GM12878 (cell line): Measurements from ENCODE around the gene KRTAP9-1. TPM values are rescaled to one million over a fixed set of nuclear protein-coding genes. Genes with fewer than 3 reads are reported as not detected.

Experiments used
- polyA plus RNA-seq, 11 experiments: library from polyadenylated mRNA; depleted of rRNA in 4 of 11; unstranded in 6 of 11; stranded (reverse) in 5 of 11; fragments of >200 nt; fragmentation: Nextera tagmentation in 4 of 11; fragmentation: Illumina TruSeq in 1 of 11; extraction: Ambion mirVana in 4 of 11; extraction: Trizol in 1 of 11; gene quantifications; 1 replicate in 1 of 11; 2 replicates in 10 of 11; pipeline versions ENCODE4 v1.2.1 to v1.2.3, GENCODE V29; 2011 to 2016; ENCODE audit warnings: inconsistent platforms in 2 of 11, missing spikeins in 2 of 11, low read depth in 1 of 11
- small RNA-seq: library from RNA; depleted of rRNA; stranded (forward); fragments of <200 nt; gene quantifications from one replicate; pipeline ENCODE3, GENCODE V24; 2014
- total RNA-seq, 4 experiments: library from RNA; depleted of rRNA in 3 of 4; stranded (reverse); fragments of >200 nt in 3 of 4; fragmentation: Illumina TruSeq in 1 of 4; extraction: Trizol in 1 of 4; gene quantifications; 2 replicates each; pipeline versions ENCODE4 v1.2.1 to v1.2.3, GENCODE V29; 2013 to 2021

Gene KRTAP9-1
- total and polyA plus RNA-seq, 10 of the 15 experiments (the other 5 are each of a cell fraction or from before 2014, with no cell fraction given): not detected

Small RNA genes lying within 50 kb of the gene (small RNA-seq; reads per million reads assigned to genes)
- gene KRTAP4-17P: not detected

Other genes with a start within 250 kb of the KRTAP9-1 start
Only the 7 nearest of the 40 such genes appear.
- gene KRTAP4-5, start 40.1 kb upstream of the KRTAP9-1 start, total RNA-seq (2014; rRNA removed): not detected in 2 replicates
- gene KRTAP4-5, start 40.1 kb upstream of the KRTAP9-1 start, total RNA-seq (2014; rRNA removed; fragmentation: Illumina TruSeq; extraction: Trizol): not detected in 2 replicates
- gene KRTAP4-5, start 40.1 kb upstream of the KRTAP9-1 start, total RNA-seq (2021): not detected in 2 replicates
- gene KRTAP4-5, start 40.1 kb upstream of the KRTAP9-1 start, polyA plus RNA-seq (2011; rRNA removed): not detected in 2 replicates
- not detected in 2 replicates for gene KRTAP4-5, start 40.1 kb upstream of the KRTAP9-1 start, polyA plus RNA-seq (2014; fragmentation: Illumina TruSeq; extraction: Trizol)
- not detected for gene KRTAP4-5, start 40.1 kb upstream of the KRTAP9-1 start, polyA plus RNA-seq (2014; fragmentation: Nextera tagmentation; extraction: Ambion mirVana)
- not detected in 2 replicates for gene KRTAP4-5, start 40.1 kb upstream of the KRTAP9-1 start, polyA plus RNA-seq (2014; rRNA removed)
- gene KRTAP4-5, start 40.1 kb upstream of the KRTAP9-1 start, polyA plus RNA-seq (2016; fragmentation: Nextera tagmentation; extraction: Ambion mirVana): not detected
- gene KRTAP4-4, start 29.1 kb upstream of the KRTAP9-1 start, total RNA-seq (2014; rRNA removed): not detected in 2 replicates
- gene KRTAP4-4, start 29.1 kb upstream of the KRTAP9-1 start, total RNA-seq (2014; rRNA removed; fragmentation: Illumina TruSeq; extraction: Trizol): not detected in 2 replicates
- not detected in 2 replicates for gene KRTAP4-4, start 29.1 kb upstream of the KRTAP9-1 start, total RNA-seq (2021)
- not detected in 2 replicates for gene KRTAP4-4, start 29.1 kb upstream of the KRTAP9-1 start, polyA plus RNA-seq (2011; rRNA removed)
- gene KRTAP4-4, start 29.1 kb upstream of the KRTAP9-1 start, polyA plus RNA-seq (2014; fragmentation: Illumina TruSeq; extraction: Trizol): not detected in 2 replicates
- not detected for gene KRTAP4-4, start 29.1 kb upstream of the KRTAP9-1 start, polyA plus RNA-seq (2014; fragmentation: Nextera tagmentation; extraction: Ambion mirVana)
- gene KRTAP4-4, start 29.1 kb upstream of the KRTAP9-1 start, polyA plus RNA-seq (2014; rRNA removed): not detected in 2 replicates
- gene KRTAP4-4, start 29.1 kb upstream of the KRTAP9-1 start, polyA plus RNA-seq (2016; fragmentation: Nextera tagmentation; extraction: Ambion mirVana): not detected
- gene KRTAP4-3, start 21.7 kb upstream of the KRTAP9-1 start, total RNA-seq (2014; rRNA removed): not detected in 2 replicates
- not detected in 2 replicates for gene KRTAP4-3, start 21.7 kb upstream of the KRTAP9-1 start, total RNA-seq (2014; rRNA removed; fragmentation: Illumina TruSeq; extraction: Trizol)
- not detected in 2 replicates for gene KRTAP4-3, start 21.7 kb upstream of the KRTAP9-1 start, total RNA-seq (2021)
- not detected in 2 replicates for gene KRTAP4-3, start 21.7 kb upstream of the KRTAP9-1 start, polyA plus RNA-seq (2011; rRNA removed)
- gene KRTAP4-3, start 21.7 kb upstream of the KRTAP9-1 start, polyA plus RNA-seq (2014; fragmentation: Illumina TruSeq; extraction: Trizol): not detected in 2 replicates
- not detected for gene KRTAP4-3, start 21.7 kb upstream of the KRTAP9-1 start, polyA plus RNA-seq (2014; fragmentation: Nextera tagmentation; extraction: Ambion mirVana)
- gene KRTAP4-3, start 21.7 kb upstream of the KRTAP9-1 start, polyA plus RNA-seq (2014; rRNA removed): not detected in 2 replicates
- not detected for gene KRTAP4-3, start 21.7 kb upstream of the KRTAP9-1 start, polyA plus RNA-seq (2016; fragmentation: Nextera tagmentation; extraction: Ambion mirVana)
- gene KRTAP4-2, start 11.7 kb upstream of the KRTAP9-1 start, total RNA-seq (2014; rRNA removed): not detected in 2 replicates
- gene KRTAP4-2, start 11.7 kb upstream of the KRTAP9-1 start, total RNA-seq (2014; rRNA removed; fragmentation: Illumina TruSeq; extraction: Trizol): not detected in 2 replicates
- not detected in 2 replicates for gene KRTAP4-2, start 11.7 kb upstream of the KRTAP9-1 start, total RNA-seq (2021)
- gene KRTAP4-2, start 11.7 kb upstream of the KRTAP9-1 start, polyA plus RNA-seq (2011; rRNA removed): not detected in 2 replicates
- not detected in 2 replicates for gene KRTAP4-2, start 11.7 kb upstream of the KRTAP9-1 start, polyA plus RNA-seq (2014; fragmentation: Illumina TruSeq; extraction: Trizol)
- gene KRTAP4-2, start 11.7 kb upstream of the KRTAP9-1 start, polyA plus RNA-seq (2014; fragmentation: Nextera tagmentation; extraction: Ambion mirVana): not detected
- gene KRTAP4-2, start 11.7 kb upstream of the KRTAP9-1 start, polyA plus RNA-seq (2014; rRNA removed): not detected in 2 replicates
- gene KRTAP4-2, start 11.7 kb upstream of the KRTAP9-1 start, polyA plus RNA-seq (2016; fragmentation: Nextera tagmentation; extraction: Ambion mirVana): not detected
- not detected in 2 replicates for gene KRTAP4-1, start 5.0 kb upstream of the KRTAP9-1 start, total RNA-seq (2014; rRNA removed)
- not detected in 2 replicates for gene KRTAP4-1, start 5.0 kb upstream of the KRTAP9-1 start, total RNA-seq (2014; rRNA removed; fragmentation: Illumina TruSeq; extraction: Trizol)
- gene KRTAP4-1, start 5.0 kb upstream of the KRTAP9-1 start, total RNA-seq (2021): not detected in 2 replicates
- not detected in 2 replicates for gene KRTAP4-1, start 5.0 kb upstream of the KRTAP9-1 start, polyA plus RNA-seq (2011; rRNA removed)
- not detected in 2 replicates for gene KRTAP4-1, start 5.0 kb upstream of the KRTAP9-1 start, polyA plus RNA-seq (2014; fragmentation: Illumina TruSeq; extraction: Trizol)
- not detected for gene KRTAP4-1, start 5.0 kb upstream of the KRTAP9-1 start, polyA plus RNA-seq (2014; fragmentation: Nextera tagmentation; extraction: Ambion mirVana)
- gene KRTAP4-1, start 5.0 kb upstream of the KRTAP9-1 start, polyA plus RNA-seq (2014; rRNA removed): not detected in 2 replicates
- gene KRTAP4-1, start 5.0 kb upstream of the KRTAP9-1 start, polyA plus RNA-seq (2016; fragmentation: Nextera tagmentation; extraction: Ambion mirVana): not detected
- not detected in 2 replicates for gene KRTAP9-2, start 36.8 kb downstream of the KRTAP9-1 start, total RNA-seq (2014; rRNA removed)
- gene KRTAP9-2, start 36.8 kb downstream of the KRTAP9-1 start, total RNA-seq (2014; rRNA removed; fragmentation: Illumina TruSeq; extraction: Trizol): not detected in 2 replicates
- gene KRTAP9-2, start 36.8 kb downstream of the KRTAP9-1 start, total RNA-seq (2021): not detected in 2 replicates
- not detected in 2 replicates for gene KRTAP9-2, start 36.8 kb downstream of the KRTAP9-1 start, polyA plus RNA-seq (2011; rRNA removed)
- gene KRTAP9-2, start 36.8 kb downstream of the KRTAP9-1 start, polyA plus RNA-seq (2014; fragmentation: Illumina TruSeq; extraction: Trizol): not detected in 2 replicates
- gene KRTAP9-2, start 36.8 kb downstream of the KRTAP9-1 start, polyA plus RNA-seq (2014; fragmentation: Nextera tagmentation; extraction: Ambion mirVana): not detected
- gene KRTAP9-2, start 36.8 kb downstream of the KRTAP9-1 start, polyA plus RNA-seq (2014; rRNA removed): not detected in 2 replicates
- gene KRTAP9-2, start 36.8 kb downstream of the KRTAP9-1 start, polyA plus RNA-seq (2016; fragmentation: Nextera tagmentation; extraction: Ambion mirVana): not detected
- not detected in 2 replicates for gene KRTAP9-3, start 42.6 kb downstream of the KRTAP9-1 start, total RNA-seq (2014; rRNA removed)
- not detected in 2 replicates for gene KRTAP9-3, start 42.6 kb downstream of the KRTAP9-1 start, total RNA-seq (2014; rRNA removed; fragmentation: Illumina TruSeq; extraction: Trizol)
- gene KRTAP9-3, start 42.6 kb downstream of the KRTAP9-1 start, total RNA-seq (2021): not detected in 2 replicates
- gene KRTAP9-3, start 42.6 kb downstream of the KRTAP9-1 start, polyA plus RNA-seq (2011; rRNA removed): not detected in 2 replicates
- gene KRTAP9-3, start 42.6 kb downstream of the KRTAP9-1 start, polyA plus RNA-seq (2014; fragmentation: Illumina TruSeq; extraction: Trizol): not detected in 2 replicates
- gene KRTAP9-3, start 42.6 kb downstream of the KRTAP9-1 start, polyA plus RNA-seq (2014; fragmentation: Nextera tagmentation; extraction: Ambion mirVana): not detected
- not detected in 2 replicates for gene KRTAP9-3, start 42.6 kb downstream of the KRTAP9-1 start, polyA plus RNA-seq (2014; rRNA removed)
- not detected for gene KRTAP9-3, start 42.6 kb downstream of the KRTAP9-1 start, polyA plus RNA-seq (2016; fragmentation: Nextera tagmentation; extraction: Ambion mirVana)